ENCODE data around the gene C4BPB.
A peak's percentile ranks its signal among the peaks of the same experiment; 100 is the strongest.

The C4BPB gene

DNA sequence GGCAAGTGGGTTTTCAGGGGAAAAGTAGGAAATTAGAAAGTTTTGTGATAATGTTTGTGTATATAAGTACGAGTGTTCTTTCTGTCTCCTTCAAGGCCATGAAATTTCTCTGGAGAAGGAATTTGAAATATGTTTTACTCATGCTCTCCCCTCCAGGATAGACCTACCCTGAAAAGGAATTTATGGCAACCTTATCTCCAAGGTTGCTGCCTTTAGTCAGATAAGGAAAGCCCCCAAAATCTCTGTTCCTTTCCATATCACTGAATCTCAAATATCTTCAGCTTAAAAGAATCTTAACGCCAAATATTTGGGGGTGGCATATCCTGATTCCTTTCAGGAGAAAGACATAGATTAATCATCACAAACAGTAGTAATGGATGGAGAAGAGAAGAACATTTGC lies 499 bp upstream of the C4BPB start:
- no peak for DNase-seq

GRCh38 chr1:207089627-207090355 lies 1.1 kb downstream of the C4BPB start:
- DNase-seq, result no peak

DNA sequence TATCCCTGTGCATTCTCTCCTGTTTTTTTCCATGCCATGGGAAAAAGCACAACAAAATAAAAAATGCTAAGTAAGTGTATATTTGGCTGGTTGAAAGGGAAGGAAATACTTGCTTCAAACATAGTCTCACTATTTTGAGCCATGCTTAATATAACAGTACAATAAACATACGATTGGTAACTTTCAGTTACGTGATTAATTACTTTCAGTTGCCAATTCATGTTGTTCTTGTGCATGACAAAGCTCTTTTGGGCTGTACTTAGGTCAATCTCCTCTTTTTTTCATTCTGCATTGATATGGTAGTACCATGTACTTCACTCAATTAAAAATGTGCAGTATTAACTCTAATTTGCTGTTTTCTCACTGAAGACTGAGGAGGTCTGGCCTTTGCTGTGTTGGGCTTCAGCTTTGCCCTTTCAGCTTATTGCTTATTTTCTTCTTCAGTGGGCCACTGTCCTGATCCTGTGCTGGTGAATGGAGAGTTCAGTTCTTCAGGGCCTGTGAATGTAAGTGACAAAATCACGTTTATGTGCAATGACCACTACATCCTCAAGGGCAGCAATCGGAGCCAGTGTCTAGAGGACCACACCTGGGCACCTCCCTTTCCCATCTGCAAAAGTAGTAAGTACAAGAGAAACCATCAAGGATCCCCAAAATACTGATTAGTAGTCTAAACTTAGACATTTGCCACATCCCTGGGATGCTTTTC lies 2.7 kb downstream of the C4BPB start:
- no peak for DNase-seq

- no peak for DNase-seq
These were observed 5.3 kb downstream of the C4BPB start for GRCh38 chr1:207093944-207094343.

DNA sequence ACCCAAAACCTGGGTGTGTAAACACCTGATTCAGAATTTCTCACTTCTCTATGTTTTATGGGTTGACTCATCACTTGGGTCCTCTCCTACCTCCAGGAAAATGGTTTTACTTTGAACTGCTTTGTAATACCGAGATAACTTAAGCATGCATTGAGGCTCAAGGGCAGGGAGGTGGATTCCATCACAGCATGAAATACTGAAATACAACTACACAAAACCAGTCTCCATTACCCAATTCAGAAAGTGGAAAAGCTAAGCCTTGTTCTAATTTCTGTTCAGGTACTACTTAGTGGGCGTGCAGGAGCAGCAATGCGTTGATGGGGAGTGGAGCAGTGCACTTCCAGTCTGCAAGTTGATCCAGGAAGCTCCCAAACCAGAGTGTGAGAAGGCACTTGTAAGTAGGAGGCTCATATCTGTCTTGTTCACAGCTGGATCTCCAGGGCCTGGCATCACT lies 9.2 kb downstream of the C4BPB start:
- DNase-seq, result no peak

DNA sequence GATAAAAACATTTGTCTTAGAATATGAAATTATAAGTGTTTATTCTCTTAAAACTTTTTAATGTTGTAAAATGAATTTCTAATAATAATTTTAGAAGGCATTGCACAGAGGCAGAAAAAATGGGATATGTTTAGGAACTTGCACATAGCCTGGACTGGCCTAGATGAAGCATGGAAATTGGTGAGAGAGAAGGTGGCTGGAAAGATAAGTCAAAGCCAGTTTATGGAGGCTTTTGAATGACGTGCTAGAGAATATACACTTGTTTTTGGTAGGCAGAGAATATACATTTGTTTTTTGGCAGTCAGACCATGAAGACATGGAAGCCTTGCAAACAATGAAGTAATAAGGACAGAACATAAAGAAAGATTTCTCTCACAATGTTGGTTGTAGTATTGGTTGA lies 13.1 kb downstream of the C4BPB start:
- DNase-seq, result no peak

GRCh38 chr1:207102146-207102545 lies 13.5 kb downstream of the C4BPB start:
- no peak for DNase-seq

- DNase-seq, result no peak
These were observed 14.0 kb downstream of the C4BPB start for GRCh38 chr1:207102659-207103058.

DNA sequence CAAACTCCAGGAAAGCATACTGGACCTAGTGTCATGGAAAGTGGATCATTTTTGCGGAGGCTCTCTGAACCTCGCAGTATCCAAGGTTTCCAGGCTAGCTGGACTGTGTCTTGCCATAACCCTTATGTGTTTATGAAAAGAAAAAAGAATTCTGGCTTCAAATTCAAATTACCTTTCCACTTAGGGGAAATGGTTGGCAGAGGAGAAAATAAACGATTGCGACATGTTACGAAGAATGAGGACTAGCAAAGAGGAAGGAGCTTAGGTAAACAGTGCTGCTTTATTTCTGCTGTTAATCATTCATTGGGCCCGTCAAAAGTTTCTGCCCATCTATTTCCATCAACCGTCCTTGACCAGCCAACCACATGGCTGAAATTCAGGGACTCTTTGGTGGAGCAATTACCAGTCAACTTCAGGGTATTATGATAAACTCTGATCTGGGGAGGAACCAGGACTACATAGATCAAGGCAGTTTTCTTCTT lies 15.3 kb downstream of the C4BPB start, which contains the start of gene C4BPA:
C4BPA (plus strand) TSS at position 342 of the 482 bp plus-strand sequence. CDS start 8,793 bp downstream, outside the sequence.
- DNase-seq, result no peak

- no peak for DNase-seq
These were observed 20.3 kb downstream of the C4BPB start for GRCh38 chr1:207109004-207109403.

- no peak for DNase-seq
These were observed 24.1 kb downstream of the C4BPB start for GRCh38 chr1:207112616-207113296.

- DNase-seq, result peak; percentile 16
These were observed 26.6 kb downstream of the C4BPB start for GRCh38 chr1:207115269-207115668.

DNA sequence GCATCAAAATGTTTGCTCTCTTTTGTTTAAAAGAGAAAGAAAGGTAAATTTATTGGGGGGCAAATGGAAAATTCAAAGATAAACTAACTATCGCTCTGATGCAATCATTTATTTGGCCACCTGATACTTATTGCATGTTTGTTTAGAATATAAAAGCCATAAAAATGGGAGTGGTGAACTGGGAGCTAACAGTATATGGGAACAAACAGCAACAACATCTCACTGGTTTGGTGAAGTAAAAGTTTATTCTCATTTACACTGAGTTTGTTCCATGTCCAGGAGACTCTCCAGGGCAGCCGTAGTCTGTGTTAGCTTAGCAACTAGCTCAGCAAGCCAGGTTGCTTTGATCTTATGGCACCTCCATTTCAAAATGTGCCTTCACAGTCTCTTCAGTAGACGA lies 35.7 kb downstream of the C4BPB start:
- no peak for DNase-seq

GRCh38 chr1:207128336-207128921 lies 39.8 kb downstream of the C4BPB start:
- DNase-seq, result no peak

DNA sequence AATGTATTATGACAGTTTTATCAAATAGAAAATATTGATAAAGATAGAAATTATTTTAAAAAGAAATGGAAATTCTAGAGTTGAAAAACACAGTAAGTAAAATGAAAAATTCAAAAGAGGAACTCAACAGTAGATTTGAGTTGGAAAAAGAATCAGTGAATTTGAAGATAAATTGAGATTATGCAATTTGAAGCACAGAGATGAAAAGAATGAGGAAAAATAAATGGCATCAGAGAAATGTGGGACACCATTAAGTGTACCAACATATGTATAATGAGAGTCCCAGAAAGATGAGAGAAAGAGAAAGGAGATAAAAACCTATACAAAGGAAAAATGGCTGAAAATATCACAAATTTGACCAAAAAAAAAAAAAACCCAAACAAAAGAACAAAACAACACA lies 40.4 kb downstream of the C4BPB start:
- no peak for DNase-seq

DNA sequence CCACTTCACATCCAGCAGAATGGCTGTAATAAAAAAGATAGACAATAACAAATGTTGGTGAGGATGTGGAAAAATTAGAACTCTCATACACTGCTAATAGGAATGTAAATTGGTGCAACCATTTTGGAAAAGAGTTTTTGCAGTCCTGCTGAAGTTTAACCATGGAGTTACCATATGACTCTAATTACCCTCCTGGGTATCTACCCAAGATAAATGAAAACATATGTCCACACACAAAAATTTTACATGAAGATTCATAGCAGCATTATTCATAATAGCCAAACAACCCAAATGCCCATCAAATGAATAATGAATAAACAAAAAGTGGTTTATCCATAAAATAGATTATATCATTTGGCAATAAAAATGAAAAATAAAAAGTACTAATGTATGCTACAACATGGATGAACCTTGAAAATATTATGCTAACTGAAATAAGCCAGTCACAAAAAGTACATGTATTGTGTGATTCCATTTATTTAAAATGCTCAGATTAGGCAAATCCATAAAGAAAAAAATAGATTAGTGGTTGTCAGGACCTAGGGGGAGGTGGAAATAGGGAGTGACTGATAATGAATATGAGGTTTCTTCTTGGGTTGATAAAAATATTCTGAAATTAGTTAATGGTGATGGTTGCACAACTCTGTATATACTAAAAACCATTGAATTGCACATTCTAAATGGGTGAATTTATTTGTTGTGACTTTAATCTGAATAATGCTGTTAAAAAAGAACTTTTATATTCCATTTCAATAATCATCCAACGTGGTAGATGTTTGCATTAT lies 41.8 kb downstream of the C4BPB start:
- peak; percentile 6 for DNase-seq

GRCh38 chr1:207131163-207131562 lies 42.5 kb downstream of the C4BPB start:
- DNase-seq, result no peak

DNA sequence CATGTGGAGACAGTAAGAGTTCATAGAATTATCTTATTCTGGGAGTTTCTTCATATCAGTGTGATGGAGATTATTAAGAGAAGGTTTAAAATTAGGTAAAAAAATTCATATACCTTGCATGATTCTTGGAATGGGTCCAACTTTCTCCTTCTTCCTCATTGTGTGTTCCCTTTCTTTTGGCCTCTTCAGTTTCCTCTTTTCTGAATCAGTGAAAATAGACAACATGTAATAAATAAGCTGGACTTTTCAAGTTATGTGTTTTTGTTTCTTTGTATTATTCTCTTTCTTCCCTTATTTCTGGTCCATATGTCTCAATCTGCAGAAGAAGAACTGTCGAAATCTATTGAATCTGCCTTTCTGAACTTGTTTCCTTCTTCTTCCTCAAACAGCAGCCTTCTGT lies 45.9 kb downstream of the C4BPB start:
- no peak for DNase-seq

DNA sequence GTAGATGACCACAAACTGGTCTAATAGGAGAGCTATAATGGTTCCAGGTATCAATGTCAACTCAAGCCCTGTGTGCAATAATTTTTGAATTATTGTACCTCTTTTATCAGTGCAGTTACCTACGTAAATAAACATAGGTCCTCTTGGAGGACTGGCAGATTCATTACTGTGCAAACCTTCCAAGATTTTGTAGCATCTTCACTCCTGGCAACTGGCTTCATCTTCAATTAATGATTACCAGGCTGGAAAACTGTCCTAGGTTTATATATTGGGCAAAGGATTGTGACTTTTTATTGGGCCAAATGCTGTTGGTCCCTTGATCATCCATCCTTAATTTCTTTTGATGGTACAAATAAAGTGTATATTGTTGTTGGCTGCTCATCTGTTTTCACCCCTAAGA lies 51.0 kb downstream of the C4BPB start:
- DNase-seq, result no peak

DNA sequence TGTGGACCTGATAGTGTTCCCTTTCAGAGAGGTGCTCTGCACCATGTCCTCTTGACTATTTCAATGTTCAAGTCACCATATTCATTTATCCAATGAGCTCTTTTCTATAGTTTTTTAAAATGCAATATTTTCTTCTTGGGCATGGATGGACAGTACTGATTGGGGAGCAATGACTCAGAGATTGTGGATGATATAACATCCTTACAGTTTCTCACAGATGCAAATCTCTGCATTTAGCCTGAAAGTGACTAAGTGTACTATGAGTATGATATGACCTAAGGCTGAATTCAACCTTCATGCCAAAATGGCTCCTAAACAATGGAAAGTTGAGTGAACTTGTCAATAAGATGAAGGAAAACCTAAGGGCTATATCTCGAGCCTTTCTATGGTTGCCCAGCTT lies 51.9 kb downstream of the C4BPB start:
- no peak for DNase-seq

- DNase-seq, result no peak
These were observed 56.9 kb downstream of the C4BPB start for GRCh38 chr1:207145401-207146058.

Data from fibroblast of skin of right quadriceps (primary cell).